CD4-positive, alpha-beta T cell treated with Interleukin-6 for 4 hours (primary cell): ENCODE results near the gene SYT12.

Source experiments
- DNase-seq: peaks from one replicate; pipeline ENCODE4 v3.0.0-alpha.2; 2020; ENCODE audit warnings: mixed read lengths

Gene SYT12

DNA sequence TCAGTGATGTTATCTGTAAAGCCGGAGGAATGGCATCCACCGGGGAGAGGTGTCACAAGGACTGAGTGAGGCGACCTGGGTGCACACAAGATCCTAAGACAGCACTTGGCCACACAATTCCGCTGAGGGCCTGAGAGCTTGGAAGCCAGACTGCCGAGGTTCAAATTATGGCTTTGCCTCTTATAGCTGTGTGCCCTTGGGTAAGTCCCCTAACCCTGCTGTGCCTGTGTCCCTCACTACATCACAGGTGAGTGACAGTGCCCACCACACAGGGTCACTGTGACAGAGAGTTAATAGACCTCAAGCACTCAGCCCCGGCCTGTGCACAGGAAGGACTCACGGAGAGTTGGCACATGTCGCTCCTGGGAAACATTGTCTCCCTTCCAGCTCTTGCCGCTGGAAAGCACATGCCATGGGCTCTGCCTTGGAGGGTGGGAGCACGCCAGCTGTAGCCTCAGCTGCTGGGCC lies 34.3 kb downstream of the SYT12 start:
- DNase-seq, result no peak

DNA sequence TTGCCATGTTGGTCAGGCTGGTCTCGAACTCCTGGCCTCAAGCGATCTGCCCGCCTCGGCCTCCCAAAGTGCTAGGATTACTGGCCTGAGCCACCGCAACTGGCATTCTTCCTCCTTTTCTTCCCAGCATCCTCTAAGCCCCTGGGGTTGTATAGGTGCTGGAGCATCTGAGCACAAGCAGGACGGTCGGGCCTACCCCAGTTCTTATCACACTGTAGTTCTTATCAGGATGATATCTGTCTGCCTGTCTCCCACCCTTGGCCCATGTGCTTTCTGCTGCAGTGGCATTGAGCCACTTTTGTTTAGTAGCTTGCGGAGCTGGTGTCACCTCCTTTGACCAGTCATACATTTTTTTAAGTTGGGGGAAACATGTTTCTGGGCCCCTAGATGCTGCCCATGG lies 35.6 kb downstream of the SYT12 start:
- no peak for DNase-seq

DNA sequence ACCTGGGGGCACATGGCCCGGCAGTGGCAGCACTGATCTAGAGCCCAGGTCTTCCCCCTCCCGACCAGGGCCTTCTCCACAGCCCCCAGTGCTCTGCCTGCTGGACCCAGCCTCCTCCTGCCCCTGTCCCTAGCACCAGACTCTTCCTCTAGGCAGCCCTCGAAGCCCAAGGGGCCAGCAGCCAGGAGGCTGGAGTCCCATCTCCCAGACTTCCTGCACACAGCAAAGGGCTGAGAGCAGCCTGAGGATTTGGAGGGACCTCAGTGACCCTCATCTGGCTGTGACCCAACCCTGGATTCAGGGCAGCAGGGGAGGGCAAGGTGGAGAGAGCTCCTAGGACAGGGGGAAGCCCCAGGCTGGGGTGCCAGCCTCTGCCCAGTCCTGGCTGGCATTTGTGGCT lies 36.7 kb downstream of the SYT12 start:
- no peak for DNase-seq

DNA sequence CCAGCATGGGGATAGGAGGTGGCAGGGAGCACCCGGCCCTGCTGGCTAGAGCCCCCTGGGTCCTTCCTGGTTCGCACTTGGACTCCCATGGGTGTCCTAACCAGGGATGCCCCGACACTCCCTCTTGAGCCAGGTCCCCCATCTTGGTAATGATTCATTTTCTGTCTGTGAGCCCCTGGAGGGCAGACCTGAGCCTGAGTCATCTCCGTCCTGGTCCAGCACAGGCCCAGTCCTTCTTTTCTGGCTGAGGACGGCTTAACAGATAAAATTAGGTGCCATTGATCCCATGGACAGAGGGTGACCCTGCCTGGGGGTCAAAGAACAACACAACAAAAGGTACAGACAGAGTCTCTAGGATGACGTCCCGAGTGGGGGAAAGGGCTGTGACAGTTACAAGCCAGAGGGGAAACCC lies 37.2 kb downstream of the SYT12 start:
- DNase-seq, result no peak

DNA sequence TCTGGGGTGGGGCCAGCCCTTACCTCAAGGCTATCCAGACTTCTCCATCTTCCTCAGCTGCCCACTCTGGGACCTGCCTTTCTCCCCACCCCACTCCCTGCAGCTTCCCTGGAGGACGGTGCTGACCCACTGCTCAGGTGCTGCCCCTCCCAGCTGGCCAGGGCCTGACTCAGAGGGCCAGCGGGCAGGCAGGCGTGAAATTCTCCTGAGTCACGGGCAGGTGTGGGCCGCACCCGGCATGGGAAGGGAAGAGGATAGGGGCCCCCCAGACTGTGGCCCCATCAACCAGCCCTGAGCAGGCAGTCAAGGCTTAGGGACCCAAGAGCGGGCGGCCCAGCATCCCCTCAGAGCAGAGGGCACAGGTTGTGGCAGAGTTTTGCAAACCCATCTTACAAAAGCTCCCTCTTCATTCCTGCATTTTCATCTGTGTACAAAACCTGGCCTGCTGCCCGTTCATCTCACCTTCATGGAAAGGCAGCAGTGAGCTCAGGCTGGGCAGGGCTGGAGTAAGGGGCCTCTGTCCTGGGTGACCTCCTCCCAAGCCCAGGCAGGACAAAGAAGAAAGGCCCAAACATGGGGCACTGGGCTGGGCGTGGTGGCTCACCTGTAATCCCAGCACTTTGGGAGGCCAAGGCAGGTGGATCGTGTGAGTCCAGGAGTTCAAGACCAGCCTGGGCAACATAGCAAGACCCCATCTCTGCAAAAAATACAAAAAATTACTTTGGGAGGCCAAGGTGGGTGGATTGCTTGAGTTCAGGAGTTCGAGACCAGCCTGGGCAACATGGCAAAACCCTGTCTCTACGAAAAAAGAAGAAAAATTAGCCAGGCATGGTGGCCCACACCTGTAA lies 39.8 kb downstream of the SYT12 start:
- DNase-seq, result no peak

DNA sequence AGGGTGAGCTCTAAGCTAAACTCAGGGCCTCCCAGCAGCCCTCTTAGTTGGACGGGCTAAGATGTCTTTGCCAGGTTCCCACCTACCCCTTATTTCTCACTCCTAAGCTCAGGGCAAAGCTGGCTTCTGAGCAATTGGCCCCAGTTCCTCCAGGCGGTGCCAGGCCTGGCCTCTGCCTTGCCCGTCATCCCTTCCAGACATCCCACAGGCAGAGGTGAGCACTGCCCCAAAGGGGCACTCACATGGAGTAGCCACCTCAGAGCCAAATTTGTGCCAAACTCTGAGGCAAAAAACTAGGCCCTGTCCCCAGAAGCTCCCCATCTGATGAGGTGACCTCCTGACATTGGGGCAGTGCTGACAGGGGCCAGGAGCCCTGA lies 43.4 kb downstream of the SYT12 start:
- no peak for DNase-seq

DNA sequence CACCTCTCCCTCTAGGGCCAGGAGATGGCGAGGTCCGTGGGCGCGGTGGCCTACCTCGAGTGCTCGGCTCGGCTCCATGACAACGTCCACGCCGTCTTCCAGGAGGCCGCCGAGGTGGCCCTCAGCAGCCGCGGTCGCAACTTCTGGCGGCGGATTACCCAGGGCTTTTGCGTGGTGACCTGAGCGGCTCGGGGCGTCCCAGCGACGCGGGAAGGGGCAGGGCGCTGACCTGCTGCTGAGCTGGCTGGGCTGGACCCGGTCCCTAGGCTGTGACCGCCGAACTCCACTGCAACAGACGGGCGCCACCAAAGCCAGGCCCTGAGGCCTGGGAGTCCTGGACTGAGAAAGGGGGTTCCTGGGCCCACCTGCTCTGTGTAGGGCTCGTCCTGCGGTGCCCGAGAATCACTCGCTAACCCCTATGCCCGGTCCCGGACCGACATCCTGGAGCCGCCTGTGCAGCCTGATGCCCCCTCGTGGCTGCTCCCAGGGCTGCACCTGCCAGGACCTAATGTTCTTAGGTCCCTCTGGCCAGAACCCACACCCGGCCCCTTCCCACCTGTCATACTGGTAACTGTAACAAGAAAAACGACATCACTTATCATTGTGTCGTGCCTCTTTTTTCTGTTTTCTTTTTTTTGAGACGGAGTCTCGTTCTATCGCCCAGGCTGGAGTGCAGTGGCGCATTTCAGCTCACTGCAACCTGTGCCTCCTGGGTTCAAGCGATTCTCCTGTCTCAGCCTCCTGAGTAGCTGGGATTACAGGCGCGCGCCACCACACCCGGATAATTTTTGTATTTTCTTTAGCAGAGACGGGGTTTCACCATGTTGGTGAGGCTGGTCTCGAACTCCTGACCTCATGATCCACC lies 48.7 kb downstream of the SYT12 start:
- DNase-seq, result peak; percentile 78

DNA sequence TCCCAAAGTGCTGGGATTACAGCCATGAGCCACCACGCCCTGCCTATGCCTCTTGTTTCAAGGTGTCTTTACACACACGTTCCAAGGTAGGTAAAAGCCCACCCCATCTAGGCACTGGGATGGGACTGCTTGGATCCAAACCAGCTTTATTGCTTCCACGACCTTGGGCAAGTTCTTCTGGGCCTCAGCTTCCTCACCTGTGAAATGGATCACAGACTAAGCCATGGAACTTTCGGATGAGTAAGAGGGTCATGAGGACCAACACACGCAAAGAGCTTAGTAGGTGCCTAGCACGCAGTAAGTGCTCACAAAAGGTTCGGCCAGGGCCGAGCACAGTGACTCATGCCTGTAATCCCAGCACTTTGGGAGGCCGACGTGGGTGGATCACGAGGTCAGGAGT lies 49.4 kb downstream of the SYT12 start:
- no peak for DNase-seq

DNA sequence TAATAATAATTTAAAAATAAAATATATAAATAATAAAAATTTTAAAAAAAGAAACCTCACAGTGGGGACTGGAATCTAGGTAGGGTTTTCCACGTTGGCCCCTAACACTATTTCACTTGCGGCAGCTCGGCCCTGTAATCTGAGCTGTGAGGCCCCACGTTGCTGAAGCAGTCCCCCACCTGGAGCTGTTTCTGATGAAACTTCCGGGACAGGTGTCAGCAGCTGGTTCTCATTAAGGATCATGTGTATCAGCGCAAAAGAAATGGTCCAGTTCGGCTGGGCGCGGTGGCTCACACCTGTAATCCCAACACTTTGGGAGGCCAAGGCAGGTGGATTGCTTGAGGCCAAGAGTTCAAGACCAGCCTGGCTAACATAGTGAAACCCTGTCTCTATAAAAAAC lies 51.0 kb downstream of the SYT12 start:
- no peak for DNase-seq

DNA sequence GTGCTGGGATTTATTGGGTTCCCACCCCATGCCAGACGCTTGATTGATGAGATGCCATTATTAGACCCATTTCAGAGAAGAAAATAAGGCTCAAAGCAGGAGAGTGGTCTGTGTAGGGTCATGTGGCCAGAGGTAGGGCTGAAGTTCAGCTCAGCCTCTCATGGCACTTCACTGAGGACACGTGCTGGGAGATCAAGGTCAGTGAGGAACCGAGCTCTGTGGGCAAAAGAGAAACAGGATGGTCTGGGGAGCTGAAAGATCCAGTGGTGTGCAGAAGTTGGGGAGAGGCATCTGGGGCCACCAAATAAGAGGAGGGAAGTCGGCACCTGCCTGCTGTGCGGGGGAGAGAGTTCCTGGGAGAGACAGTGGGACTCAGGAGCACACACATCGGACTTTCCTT lies 53.3 kb downstream of the SYT12 start:
- no peak for DNase-seq

DNA sequence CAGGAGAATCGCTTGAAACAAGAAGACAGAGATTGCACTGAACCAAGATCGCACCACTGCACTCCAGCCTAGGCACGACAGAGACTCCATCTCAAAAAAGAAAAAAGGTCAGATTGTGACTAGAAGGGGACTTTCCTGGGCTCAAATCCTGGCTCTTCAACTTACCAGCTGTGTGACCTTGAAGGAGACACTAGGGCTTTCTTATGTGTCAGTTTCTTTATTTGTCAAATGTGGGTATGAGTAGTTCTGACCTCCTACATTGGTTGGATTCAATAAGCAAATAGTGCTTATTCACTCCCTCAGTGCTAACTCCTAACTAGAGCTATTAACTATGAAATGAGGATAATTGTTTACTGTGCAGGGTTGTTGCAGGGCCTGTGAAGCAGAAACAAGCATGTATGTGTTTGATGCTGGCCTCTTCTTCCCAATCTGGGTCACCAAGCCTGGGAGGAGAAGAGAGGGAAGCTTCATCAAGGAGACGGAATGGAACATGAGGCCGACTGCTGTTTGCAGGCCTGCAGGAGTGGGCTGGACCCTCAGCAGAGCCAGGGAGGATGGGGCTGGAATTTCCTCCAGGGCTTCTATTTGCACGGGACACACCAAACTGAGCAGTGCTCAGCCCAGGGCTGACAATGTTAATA lies 56.3 kb downstream of the SYT12 start:
- no peak for DNase-seq

DNA sequence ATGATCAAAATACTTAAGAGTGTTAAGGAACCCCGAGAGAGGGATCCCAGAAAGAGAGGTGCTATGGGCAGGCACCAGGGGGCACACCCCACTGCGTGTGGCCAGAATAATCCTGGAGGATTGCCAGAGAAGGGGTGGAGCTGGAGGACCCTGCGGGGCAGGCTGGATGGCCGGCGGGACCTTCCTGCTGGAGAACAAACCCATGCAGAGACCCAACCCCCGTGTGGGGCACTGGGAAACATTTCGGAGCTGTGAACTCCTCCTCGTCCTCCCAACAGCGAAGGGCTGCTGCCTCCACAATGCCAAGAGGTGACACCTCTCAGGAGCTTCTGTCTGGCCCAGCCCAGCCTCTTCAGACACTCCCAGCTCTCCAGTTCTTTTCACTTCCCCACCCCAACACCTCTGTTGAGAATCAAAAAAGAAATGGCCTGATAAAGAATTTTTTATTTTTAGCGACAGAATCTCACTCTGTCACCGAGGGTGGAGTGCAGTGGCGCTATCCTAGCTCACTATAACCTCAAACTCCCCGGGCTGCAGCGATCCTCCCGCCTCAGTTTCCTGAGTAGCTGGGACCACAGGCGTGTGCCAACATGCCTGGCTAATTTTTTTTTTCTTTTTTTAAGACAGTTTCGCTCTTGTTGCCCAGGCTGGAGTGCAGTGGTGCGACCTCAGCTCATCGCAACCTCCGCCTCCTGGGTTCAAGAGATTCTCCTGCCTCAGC lies 59.3 kb downstream of the SYT12 start:
- peak; percentile 24 for DNase-seq

DNA sequence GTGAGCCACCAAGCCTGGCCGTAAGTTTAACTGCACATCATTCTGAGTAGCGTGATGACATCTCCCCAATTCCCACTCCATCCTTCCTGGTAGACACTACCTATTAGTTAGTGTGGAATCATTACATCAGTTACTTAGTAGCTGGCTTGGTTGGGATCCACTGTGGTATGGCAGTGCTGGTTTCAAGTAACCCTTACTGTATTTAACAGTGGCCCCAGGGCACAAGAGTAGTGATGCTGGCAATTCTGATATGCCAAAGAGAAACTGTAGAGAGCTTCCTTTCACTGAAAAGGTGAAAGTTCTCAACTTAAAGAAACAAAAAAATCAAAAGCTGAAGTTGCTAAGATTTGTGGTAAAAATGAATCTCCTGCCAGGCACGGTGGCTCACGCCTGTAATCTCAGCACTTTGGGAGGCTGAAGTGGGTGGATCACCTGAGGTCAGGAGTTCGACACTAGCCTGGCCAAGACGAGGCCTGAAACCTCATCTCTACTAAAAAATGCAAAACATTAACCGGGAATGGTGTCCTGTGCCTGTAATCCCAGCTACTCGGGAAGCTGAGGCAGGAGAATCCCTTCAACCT lies 60.9 kb downstream of the SYT12 start:
- no peak for DNase-seq

DNA sequence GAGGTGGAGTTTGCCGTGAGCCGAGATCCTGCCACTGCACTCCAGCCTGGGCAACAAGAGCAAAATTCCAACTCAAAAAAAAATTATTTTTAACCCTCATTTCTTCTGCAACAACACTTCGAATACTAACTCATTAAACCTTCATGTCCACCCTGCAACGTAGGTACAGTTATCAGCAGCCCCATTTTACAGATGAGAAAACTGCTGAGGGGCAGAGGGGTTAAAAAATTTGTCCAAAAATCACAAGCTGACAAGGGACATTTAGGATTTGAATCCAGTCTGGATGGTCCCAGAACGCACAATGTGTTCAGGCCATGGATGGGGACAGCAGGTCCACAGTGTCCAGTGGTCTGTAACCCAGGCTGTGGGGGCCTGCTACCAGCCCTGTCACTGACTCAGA lies 62.7 kb downstream of the SYT12 start:
- DNase-seq, result no peak

DNA sequence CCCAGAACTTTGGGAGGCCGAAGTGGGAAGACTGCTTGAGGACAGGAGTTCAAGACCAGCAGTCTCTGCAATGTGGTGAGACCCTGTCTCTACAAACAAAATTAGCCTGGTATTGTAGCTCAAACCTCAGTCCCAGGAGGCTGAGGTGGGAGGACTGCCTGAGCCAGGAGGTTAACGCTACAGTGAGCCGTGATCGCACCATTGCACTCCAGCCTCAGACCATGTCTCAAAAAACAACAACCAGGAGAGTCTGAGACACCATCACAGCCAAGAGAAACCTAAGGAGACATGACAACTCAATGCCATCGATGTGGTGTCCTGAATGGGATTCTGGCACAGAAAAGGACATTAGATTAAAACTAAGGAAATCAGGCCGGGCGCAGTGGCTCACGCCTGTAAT lies 67.8 kb downstream of the SYT12 start:
- DNase-seq, result no peak

DNA sequence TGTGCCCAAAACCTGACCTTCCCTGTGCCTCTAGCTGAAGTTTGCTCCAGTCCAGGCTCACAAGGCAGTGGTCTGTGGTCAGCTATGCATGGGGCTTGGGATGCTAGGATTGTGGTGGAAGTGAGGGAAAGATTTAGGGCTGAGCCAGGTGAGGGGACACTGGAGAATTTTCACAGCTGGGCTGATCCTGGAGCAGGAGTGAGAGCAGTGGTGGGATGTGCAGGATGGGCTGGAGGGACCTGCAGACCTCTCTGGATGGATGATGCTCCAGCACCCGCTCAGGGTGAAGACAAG lies 72.2 kb downstream of the SYT12 start:
- no peak for DNase-seq

DNA sequence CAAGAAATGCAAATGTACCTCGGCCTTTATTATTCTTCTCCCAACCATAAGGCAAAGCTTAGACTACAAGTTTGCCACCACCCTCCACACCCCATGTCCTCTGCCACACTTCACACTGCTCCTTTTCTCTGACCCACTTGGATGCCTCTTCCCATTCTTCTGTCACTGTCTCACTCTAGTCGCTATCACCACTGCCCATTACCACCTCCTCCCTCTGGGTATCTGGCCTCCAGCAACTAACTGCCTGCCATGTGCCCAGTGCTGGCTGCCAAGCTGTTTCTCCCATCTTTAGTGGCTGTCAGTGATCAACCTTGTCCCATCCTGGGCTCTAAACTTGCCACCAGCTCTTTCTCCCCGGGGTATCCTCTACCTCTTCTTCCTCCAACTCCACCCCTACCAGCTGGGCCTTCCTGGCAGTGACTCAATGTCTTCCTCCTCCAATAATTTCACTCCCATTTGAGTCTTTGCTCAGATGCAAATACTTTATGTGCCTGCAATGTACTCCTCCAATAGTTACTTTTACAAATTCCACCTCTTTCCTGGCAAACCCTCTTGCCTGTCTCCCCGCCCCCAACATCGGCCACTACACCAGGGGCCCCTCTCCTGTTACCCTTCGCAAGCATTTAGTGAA lies 76.0 kb downstream of the SYT12 start:
- DNase-seq, result no peak

DNA sequence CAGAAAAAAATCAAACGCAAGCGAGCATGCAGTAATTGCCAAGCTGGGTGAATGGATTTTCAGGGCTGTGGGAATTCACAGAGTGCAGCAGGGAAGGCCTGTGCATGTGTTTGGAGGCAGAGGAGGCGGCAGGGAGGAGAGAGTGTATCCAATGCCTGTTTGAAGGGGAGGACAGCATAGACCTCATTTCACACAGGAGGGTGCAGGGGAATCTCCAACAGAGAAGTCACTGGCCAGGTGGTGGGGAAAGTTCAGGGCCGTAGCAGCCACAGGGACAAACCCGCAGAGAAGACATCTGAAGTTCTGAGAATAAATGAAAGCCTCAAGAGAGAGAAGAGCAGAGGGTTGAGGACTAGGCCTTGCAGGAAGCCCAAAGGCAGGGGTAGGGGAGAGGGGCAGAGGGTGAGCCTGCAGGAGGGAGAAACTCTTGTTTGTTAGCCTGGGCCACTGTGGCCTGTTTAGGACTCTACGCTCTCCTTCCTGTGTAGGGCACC lies 76.9 kb downstream of the SYT12 start:
- no peak for DNase-seq
